ENCODE measurements around the gene FRMD3.

Gene FRMD3

GRCh38 chr9:83281306-83282255 is 256.6 kb downstream of the FRMD3 start:
- no peak for TF ChIP-seq CTCF (IDR thresholded peaks at IDR 0.05; ENCODE audit: low read length, missing control alignments)
- DNase-seq (ENCODE audit: low read depth): peak; percentile 49
- H3K4me3 ChIP-seq (replicated peaks; ENCODE audit: low read depth, low read length): no peak overlapping the region

- H3K4me3 ChIP-seq (replicated peaks; ENCODE audit: low read depth, low read length): no peak overlapping the region
- TF ChIP-seq CTCF (IDR thresholded peaks at IDR 0.05; ENCODE audit: low read length, missing control alignments): no peak
- no peak for DNase-seq (ENCODE audit: low read depth)
These were observed 257.4 kb downstream of the FRMD3 start for GRCh38 chr9:83280790-83281189.

- TF ChIP-seq CTCF (IDR thresholded peaks at IDR 0.05; ENCODE audit: low read length, missing control alignments): no peak
- H3K4me3 ChIP-seq (replicated peaks; ENCODE audit: low read depth, low read length): no peak overlapping the region
- DNase-seq (ENCODE audit: low read depth): no peak
These were observed 257.9 kb downstream of the FRMD3 start for GRCh38 chr9:83280268-83280667.

GRCh38 chr9:83274787-83275186 is 263.4 kb downstream of the FRMD3 start:
- TF ChIP-seq CTCF (IDR thresholded peaks at IDR 0.05; ENCODE audit: low read length, missing control alignments): no peak
- no peak overlapping the region for H3K4me3 ChIP-seq (replicated peaks; ENCODE audit: low read depth, low read length)
- no peak for DNase-seq (ENCODE audit: low read depth)

GRCh38 chr9:83271665-83272071 is 266.5 kb downstream of the FRMD3 start:
- no peak for TF ChIP-seq CTCF (IDR thresholded peaks at IDR 0.05; ENCODE audit: low read length, missing control alignments)
- peak; percentile 66 for DNase-seq (ENCODE audit: low read depth)
- H3K4me3 ChIP-seq (replicated peaks; ENCODE audit: low read depth, low read length): no peak overlapping the region

- H3K4me3 ChIP-seq (replicated peaks; ENCODE audit: low read depth, low read length): no peak overlapping the region
- TF ChIP-seq CTCF (IDR thresholded peaks at IDR 0.05; ENCODE audit: low read length, missing control alignments): no peak
- no peak for DNase-seq (ENCODE audit: low read depth)
These were observed 268.1 kb downstream of the FRMD3 start for GRCh38 chr9:83270116-83270515.

- TF ChIP-seq CTCF (IDR thresholded peaks at IDR 0.05; ENCODE audit: low read length, missing control alignments): no peak
- no peak for DNase-seq (ENCODE audit: low read depth)
- no peak overlapping the region for H3K4me3 ChIP-seq (replicated peaks; ENCODE audit: low read depth, low read length)
These were observed 270.5 kb downstream of the FRMD3 start for GRCh38 chr9:83267741-83268140.
